ENCODE data around the gene TRIM38. TPM values are rescaled to one million over a fixed set of nuclear protein-coding genes. Genes with fewer than 3 reads are reported as not detected.

The TRIM38 gene
- total RNA-seq, 2 donors from 2014 or later = 3.9 to 4.0 TPM

DNA sequence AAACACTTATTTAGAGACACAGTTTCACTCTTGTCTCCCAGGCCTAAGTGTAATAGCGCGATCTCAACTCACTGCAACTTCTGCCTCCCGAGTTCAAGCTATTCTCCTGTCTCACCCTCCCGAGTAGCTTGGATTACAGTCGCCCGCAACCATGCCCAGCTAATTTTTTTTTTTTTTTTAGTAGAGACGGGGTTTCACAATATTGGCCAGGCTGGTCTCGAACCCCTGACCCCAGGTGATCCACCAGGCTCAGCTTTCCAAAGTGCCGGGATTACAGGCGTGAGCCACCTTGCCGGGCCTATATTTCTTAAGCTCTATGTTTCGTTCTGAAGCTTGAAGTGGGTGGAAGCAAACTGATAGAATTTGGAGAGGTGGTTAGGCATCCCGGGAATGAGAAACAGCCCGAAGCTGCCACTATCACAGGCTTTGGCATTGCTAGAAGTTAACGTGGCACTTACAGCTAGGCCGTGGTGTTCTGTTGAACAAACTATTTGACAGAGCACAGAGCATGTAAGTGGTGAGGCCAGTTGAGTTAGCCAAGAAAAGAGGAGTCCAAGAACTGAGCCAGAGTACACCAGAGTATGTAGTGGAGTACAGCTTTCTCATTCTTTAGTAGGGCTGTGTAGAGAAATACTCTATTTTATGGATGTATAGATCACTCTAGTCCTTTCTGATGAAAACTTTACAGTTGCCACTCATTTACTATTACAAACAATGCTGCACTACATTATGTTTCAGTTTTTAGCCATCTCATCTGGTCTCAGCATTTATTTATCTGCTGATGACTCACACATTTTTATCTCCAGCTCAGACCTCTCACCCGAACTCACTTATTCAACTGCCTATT, 62.7 kb downstream of the TRIM38 start:
- peak; percentile 19 for ATAC-seq
- no peak overlapping the region for H3K4me3 ChIP-seq
- peak in 2 of 4 donors; percentile 27 to 37 for DNase-seq
- H3K36me3 ChIP-seq (replicated peaks in 1 of 2; ENCODE audit: insufficient read depth in 1 of 2, low read depth in 2 of 2) = no peaks in the 10 kb centered on the region
- H3K27ac ChIP-seq = peak overlapping the region; percentile 86 to 97 (median 92)
- no peaks in the 10 kb centered on the region for H3K9me3 ChIP-seq
- no peaks in the 10 kb centered on the region for H3K27me3 ChIP-seq
- H3K4me1 ChIP-seq = peaks cover 17% of the 10 kb centered on the region
- TF ChIP-seq CTCF (IDR thresholded peaks at IDR 0.05) (no peak), POLR2A (IDR thresholded peaks at IDR 0.05) (no peak)
- intact Hi-C loops (cut with DNase I) = no loop called here
- WGBS, 2 donors = 80 to 81% methylated on average over 17 of the region's 17 CpGs

DNA sequence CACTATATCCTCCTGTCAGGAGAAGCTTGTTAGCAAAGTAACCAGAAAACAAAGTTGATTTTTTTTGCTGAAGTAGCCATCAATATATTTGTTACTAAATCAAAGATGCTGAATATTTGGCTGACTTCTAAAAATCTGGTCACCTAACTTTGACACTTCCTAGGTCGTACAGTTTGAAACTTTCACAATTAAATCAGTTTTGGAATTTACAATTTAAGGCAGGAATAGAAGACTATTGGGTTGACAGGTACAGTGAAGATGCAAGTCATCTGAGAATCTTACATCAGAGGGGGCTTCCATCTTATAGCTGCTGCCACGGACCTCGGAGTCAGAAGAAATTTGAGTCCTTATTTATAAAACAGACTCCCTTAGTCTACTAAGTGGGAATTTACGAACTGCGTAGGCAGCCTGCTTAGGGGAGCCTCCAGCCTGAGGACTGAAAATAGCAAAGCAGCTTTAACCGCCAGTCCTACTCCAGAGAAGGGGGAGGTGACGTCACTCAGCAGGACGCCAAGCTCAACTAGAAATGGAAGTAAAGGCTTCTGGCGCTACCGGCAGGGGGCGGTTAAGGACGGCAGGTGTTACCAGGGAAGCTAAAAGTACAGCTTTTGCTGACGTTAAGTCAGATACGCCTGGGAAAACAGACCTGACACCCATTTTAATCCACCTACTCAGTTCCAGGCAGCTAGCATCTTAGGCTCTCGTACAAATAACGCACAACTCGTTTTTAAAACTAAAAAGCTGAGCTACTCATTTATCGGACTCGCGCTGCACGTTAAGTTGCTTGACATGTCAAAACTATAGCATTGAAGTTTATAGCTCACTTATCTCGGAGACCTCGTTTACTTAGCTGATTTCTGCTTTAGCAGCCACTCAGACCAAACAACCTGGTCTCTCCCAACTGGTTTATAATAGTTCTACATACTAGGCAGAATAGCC, 63.6 kb downstream of the TRIM38 start:
- Histone ChIP-seq H3K27ac (peak overlapping the region; percentile 86 to 97 (median 92)), H3K9me3 (no peaks in the 10 kb centered on the region), H3K4me3 (peak overlapping the region in 1 of 2 donors; percentile 59), H3K36me3 (replicated peaks in 1 of 2; ENCODE audit: insufficient read depth in 1 of 2, low read depth in 2 of 2) (no peaks in the 10 kb centered on the region), H3K27me3 (no peaks in the 10 kb centered on the region), H3K4me1 (peaks cover 18% of the 10 kb centered on the region)
- TF ChIP-seq CTCF (IDR thresholded peaks at IDR 0.05) (peak; percentile 69 to 97 (median 91)), POLR2A (IDR thresholded peaks at IDR 0.05) (no peak)
- WGBS, 2 donors = 1 to 2% methylated on average over 22 to 23 of the region's 23 CpGs
- intact Hi-C loops (cut with DNase I) = no loop called here
- peak; percentile 76 for ATAC-seq
- peak; percentile 94 to 98 (median 97) for DNase-seq

- H3K27me3 ChIP-seq = no peaks in the 10 kb centered on the region
- H3K36me3 ChIP-seq (replicated peaks in 1 of 2; ENCODE audit: insufficient read depth in 1 of 2, low read depth in 2 of 2) = no peaks in the 10 kb centered on the region
- WGBS, 2 donors = 1% methylated on average over 31 to 44 of the region's 44 CpGs
- DNase-seq (peak; percentile 93 to 96 (median 93)), ATAC-seq (peak; percentile 75)
- peak overlapping the region; percentile 86 to 97 (median 92) for H3K27ac ChIP-seq
- intact Hi-C loops (cut with DNase I) = no loop called here
- H3K9me3 ChIP-seq = no peaks in the 10 kb centered on the region
- H3K4me1 ChIP-seq = peaks cover 26% of the 10 kb centered on the region
- H3K4me3 ChIP-seq = peak overlapping the region in 1 of 2 donors; percentile 59
- TF ChIP-seq POLR2A (IDR thresholded peaks at IDR 0.05) = peak; percentile 96 to 100 (median 99)
- TF ChIP-seq CTCF (IDR thresholded peaks at IDR 0.05) = no peak
Measured at GRCh38 chr6:26026833-26027490, 64.4 kb downstream of the TRIM38 start.

DNA sequence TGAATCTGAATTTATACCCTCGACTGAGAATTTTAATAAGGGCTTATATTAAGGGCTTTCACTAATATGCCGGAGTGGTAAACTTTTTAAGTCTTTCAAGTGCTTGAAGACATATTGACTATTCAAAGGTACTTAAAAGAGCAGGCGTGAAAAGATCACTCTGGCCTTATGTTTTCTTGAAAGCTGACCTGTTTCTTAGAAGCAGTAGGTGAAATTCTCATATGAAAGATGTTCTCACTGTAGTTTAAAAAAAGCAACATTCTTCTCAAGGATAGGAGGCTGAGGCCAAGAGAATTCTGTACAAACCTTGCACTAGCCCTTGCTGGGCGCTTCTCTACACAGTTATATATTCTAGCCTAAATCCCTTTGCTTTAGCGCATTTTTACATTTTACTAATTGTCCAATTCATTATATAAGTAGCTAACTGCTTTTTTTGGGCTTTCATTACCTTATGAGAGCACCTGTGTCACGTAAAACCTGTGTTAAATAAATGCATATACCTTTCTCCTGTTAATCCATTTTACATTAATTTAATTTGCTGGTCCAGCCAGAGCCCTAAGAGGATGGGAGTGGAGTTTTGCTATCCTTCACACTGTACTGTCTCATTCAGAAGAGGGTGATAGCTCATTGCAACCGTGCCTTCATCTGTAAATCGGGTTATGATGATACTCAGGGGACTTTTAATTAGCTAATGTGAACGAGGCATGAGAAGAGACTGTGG, 65.0 kb downstream of the TRIM38 start:
- peaks cover 33% of the 10 kb centered on the region for H3K4me1 ChIP-seq
- no peaks in the 10 kb centered on the region for H3K9me3 ChIP-seq
- TF ChIP-seq POLR2A (IDR thresholded peaks at IDR 0.05) (no peak), CTCF (IDR thresholded peaks at IDR 0.05) (no peak)
- WGBS, 2 donors = 46 to 51% methylated on average over 9 of the region's 9 CpGs
- intact Hi-C loops (cut with DNase I) = no loop called here
- DNase-seq = no peak
- H3K36me3 ChIP-seq (replicated peaks in 1 of 2; ENCODE audit: insufficient read depth in 1 of 2, low read depth in 2 of 2) = no peaks in the 10 kb centered on the region
- H3K27ac ChIP-seq = peak overlapping the region; percentile 86 to 97 (median 92)
- no peak for ATAC-seq
- H3K27me3 ChIP-seq = no peaks in the 10 kb centered on the region
- peak overlapping the region in 1 of 2 donors; percentile 59 for H3K4me3 ChIP-seq

Measured in body of pancreas (tissue), 4 donors.